H1 (cell line): ENCODE data around the gene PTPRT. TPM values are rescaled to one million over a fixed set of nuclear protein-coding genes. Genes with fewer than 3 reads are reported as not detected.

ENCODE experiments used
- BACH1 ChIP-seq: IDR thresholded peaks from 2 replicates; pipeline ENCODE4 v1.6.1; 2012; ENCODE audit warnings: low read length, improper control_type of control experiment
- GTF2F1 ChIP-seq: IDR thresholded peaks from 2 replicates; pipeline ENCODE4 v1.6.1; 2012; ENCODE audit warnings: low read depth, low read length, improper control_type of control experiment, borderline replicate concordance
- MAX ChIP-seq: IDR thresholded peaks from 2 replicates; pipeline ENCODE4 v1.6.1; 2012; ENCODE audit warnings: inconsistent platforms
- POLR2A ChIP-seq, 2 experiments: IDR thresholded peaks; 1 replicate in 1 of 2; 2 replicates in 1 of 2; pipeline ENCODE4 v1.6.1; 2011; ENCODE audit warnings: low read depth in 2 of 2, low read length in 2 of 2, mild to moderate bottlenecking in 2 of 2; ENCODE audit errors: control extremely low read depth in 1 of 2
- RBBP5 ChIP-seq: IDR thresholded peaks from 2 replicates; pipeline ENCODE4 v1.7.1; 2012; ENCODE audit warnings: low read depth, mild to moderate bottlenecking, inconsistent platforms, low read length, moderate library complexity, borderline replicate concordance
- SIX5 ChIP-seq: IDR thresholded peaks from 2 replicates; pipeline ENCODE4 v1.6.1; 2011; ENCODE audit warnings: mild to moderate bottlenecking, low read depth, low read length
- SP4 ChIP-seq: IDR thresholded peaks from 2 replicates; pipeline ENCODE4 v1.6.1; 2012; ENCODE audit warnings: low read length, inconsistent platforms
- TBP ChIP-seq: IDR thresholded peaks from 2 replicates; pipeline ENCODE4 v1.6.1; 2011; ENCODE audit warnings: low read depth, low read length, improper control_type of control experiment
- polyA plus RNA-seq, 7 experiments: library from polyadenylated mRNA; depleted of rRNA in 3 of 7; stranded (reverse) in 5 of 7; unstranded in 2 of 7; fragments of >200 nt in 5 of 7; fragments of 200-250 nt in 2 of 7; gene quantifications; 1 replicate in 5 of 7; 2 replicates in 1 of 7; 4 replicates in 1 of 7; pipeline versions ENCODE4 v1.2.1 to v1.2.3, GENCODE V29; 2011 to 2013; ENCODE audit warnings: missing spikeins in 2 of 7, mixed read lengths in 2 of 7
- total RNA-seq: library from RNA; stranded (reverse); fragmentation: NEBNext Ultra II Directional; extraction: Animal tissue kit (Norgen Biotek cat#: 25700); gene quantifications from 2 replicates; pipeline ENCODE4 v1.2.1, GENCODE V29; 2021

Gene PTPRT
- total and polyA plus RNA-seq, 2 of the 8 experiments (the other 6 are each of a cell fraction or from before 2014, with no cell fraction given) = 0.33 to 1.8 TPM

- TF ChIP-seq RBBP5 = no peak
- no peak for TF ChIP-seq SIX5
- no peak for TF ChIP-seq GTF2F1
- TF ChIP-seq POLR2A (IDR thresholded peaks at IDR 0.05; ENCODE audit: control extremely low read depth in 1 of 2, low read depth in 2 of 2, low read length in 2 of 2) = no peak
- no peak for TF ChIP-seq SP4
- no peak for TF ChIP-seq TBP
- TF ChIP-seq BACH1 = no peak
- TF ChIP-seq MAX = no peak
These were observed 178.2 kb downstream of the PTPRT start (continued) for GRCh38 chr20:43011491-43011890.
